Uterus (tissue), 2 donors: Measurements from ENCODE around the gene DCAF5.

Source experiments
- POLR2A ChIP-seq, 2 donors: fragments of 450-650 bp; IDR thresholded peaks; one replicate each; pipeline ENCODE4 v1.6.1; 2016; ENCODE audit warnings: antibody characterized with exemption in 2 of 2, mild to moderate bottlenecking in 1 of 2, moderate library complexity in 1 of 2
- TF ChIP-seq, protein P1 (sequence below), 4 experiments: fragments of 200-600 bp in 2 of 4; fragments of 450-650 bp in 2 of 4; sonication (generic) in 2 of 4; IDR thresholded peaks; one replicate each; pipeline ENCODE4 v1.5.1; 2016 to 2019; ENCODE audit warnings: antibody characterized with exemption in 4 of 4, mild to moderate bottlenecking in 2 of 4, moderate library complexity in 1 of 4

DNA sequence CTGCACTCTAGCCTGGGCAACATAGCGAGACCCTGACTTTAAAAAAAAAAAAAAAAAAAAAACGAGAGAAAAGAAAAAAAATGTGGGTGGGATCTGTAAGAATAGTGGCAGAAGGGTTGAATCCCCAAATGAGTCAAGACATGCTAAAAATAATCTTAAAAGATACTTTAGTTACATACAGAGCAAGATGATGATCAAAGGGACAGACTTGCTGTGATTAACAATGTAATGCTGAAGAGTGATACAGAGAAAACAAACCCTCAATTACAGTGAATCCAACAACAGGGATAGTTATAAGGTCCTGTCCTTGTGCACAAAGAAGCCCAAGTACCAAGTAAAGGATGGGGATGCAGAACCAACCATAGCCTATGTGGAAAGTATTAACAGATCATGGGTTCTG is 80.3 kb downstream of the DCAF5 start:
- TF ChIP-seq, protein P1, sequence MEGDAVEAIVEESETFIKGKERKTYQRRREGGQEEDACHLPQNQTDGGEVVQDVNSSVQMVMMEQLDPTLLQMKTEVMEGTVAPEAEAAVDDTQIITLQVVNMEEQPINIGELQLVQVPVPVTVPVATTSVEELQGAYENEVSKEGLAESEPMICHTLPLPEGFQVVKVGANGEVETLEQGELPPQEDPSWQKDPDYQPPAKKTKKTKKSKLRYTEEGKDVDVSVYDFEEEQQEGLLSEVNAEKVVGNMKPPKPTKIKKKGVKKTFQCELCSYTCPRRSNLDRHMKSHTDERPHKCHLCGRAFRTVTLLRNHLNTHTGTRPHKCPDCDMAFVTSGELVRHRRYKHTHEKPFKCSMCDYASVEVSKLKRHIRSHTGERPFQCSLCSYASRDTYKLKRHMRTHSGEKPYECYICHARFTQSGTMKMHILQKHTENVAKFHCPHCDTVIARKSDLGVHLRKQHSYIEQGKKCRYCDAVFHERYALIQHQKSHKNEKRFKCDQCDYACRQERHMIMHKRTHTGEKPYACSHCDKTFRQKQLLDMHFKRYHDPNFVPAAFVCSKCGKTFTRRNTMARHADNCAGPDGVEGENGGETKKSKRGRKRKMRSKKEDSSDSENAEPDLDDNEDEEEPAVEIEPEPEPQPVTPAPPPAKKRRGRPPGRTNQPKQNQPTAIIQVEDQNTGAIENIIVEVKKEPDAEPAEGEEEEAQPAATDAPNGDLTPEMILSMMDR (IDR thresholded peaks at IDR 0.05) = no peak
- TF ChIP-seq POLR2A (IDR thresholded peaks at IDR 0.05) = no peak
